SH-SY5Y (cell line): ENCODE measurements around the gene HOXA13.

Experiments used
- GATA2 ChIP-seq: IDR thresholded peaks from 2 replicates; pipeline ENCODE4 v1.6.1; 2011; ENCODE audit warnings: mild to moderate bottlenecking, low read depth, low read length
- GATA3 ChIP-seq: IDR thresholded peaks from 2 replicates; pipeline ENCODE4 v1.6.1; 2011; ENCODE audit warnings: low read depth, mild to moderate bottlenecking, low read length, moderate library complexity

- TF ChIP-seq GATA2 (no peak), GATA3 (no peak)
Measured at GRCh38 chr7:27212497-27213432, 12.9 kb upstream of the HOXA13 start.
